Peyer's patch (tissue), 4 donors: ENCODE data around the gene TRAP1. TPM values are rescaled to one million over a fixed set of nuclear protein-coding genes. Genes with fewer than 3 reads are reported as not detected.

Source experiments
- DNase-seq, 3 donors: peaks; one replicate each; pipeline ENCODE4 v3.0.0-alpha.2; 2017 to 2019
- H3K27ac ChIP-seq, 4 donors: fragments of 200-600 bp; sonication (generic); one replicate each; pipeline ENCODE4 v1.5.1; 2016 to 2019
- H3K27me3 ChIP-seq, 2 donors: fragments of 200-600 bp; sonication (generic); one replicate each; pipeline ENCODE4 v1.5.1; 2019
- H3K36me3 ChIP-seq, 3 donors: fragments of 200-600 bp; sonication (generic); one replicate each; pipeline ENCODE4 v1.5.1; 2016 to 2019
- H3K4me1 ChIP-seq, 4 donors: fragments of 200-600 bp; sonication (generic); one replicate each; pipeline ENCODE4 v1.5.1; 2016 to 2019
- H3K4me3 ChIP-seq, 4 donors: fragments of 200-600 bp; sonication (generic); 1 replicate in 3 of 4; 2 replicates in 1 of 4; pipeline ENCODE4 v1.5.1; 2016 to 2019; ENCODE audit warnings: mild to moderate bottlenecking in 1 of 4
- H3K9me3 ChIP-seq, 4 donors: fragments of 200-600 bp; sonication (generic); one replicate each; pipeline ENCODE4 v1.5.1; 2016 to 2019; ENCODE audit warnings: mild to moderate bottlenecking in 1 of 4
- CTCF ChIP-seq, 6 experiments: fragments of 450-650 bp in 4 of 6; fragments of 200-600 bp in 2 of 6; sonication (generic) in 1 of 6; IDR thresholded peaks; one replicate each; pipeline ENCODE4 v1.5.1; 2017 to 2019; ENCODE audit warnings: antibody characterized with exemption in 6 of 6, mild to moderate bottlenecking in 3 of 6, moderate library complexity in 1 of 6
- POLR2A ChIP-seq, 2 donors: fragments of 450-650 bp; IDR thresholded peaks; one replicate each; pipeline ENCODE4 v1.5.1; 2017; ENCODE audit warnings: antibody characterized with exemption in 2 of 2, mild to moderate bottlenecking in 2 of 2, moderate library complexity in 2 of 2
- total RNA-seq, 4 donors: library from RNA; depleted of rRNA; stranded (reverse); fragments of >200 nt; gene quantifications; one replicate each; pipeline ENCODE4 v1.1.0, GENCODE V29; 2016

TRAP1 gene
- total RNA-seq, 4 donors from 2014 or later: 18.9 to 151 (median 52.8) TPM

- H3K9me3 ChIP-seq: no peaks in the 10 kb centered on the region
- TF ChIP-seq CTCF (IDR thresholded peaks at IDR 0.05) (no peak), POLR2A (IDR thresholded peaks at IDR 0.05) (no peak)
- DNase-seq: no peak
- H3K27ac ChIP-seq: no peak overlapping the region
- H3K27me3 ChIP-seq: no peaks in the 10 kb centered on the region
- no peaks in the 10 kb centered on the region for H3K4me1 ChIP-seq
- no peak overlapping the region for H3K4me3 ChIP-seq
- H3K36me3 ChIP-seq: peaks cover 0 to 85% (median 10%) of the 10 kb centered on the region in 3 donors
Measured at GRCh38 chr16:3754081-3754703, 36.9 kb upstream of the TRAP1 start.

- no peaks in the 10 kb centered on the region for H3K9me3 ChIP-seq
- no peak for TF ChIP-seq CTCF (IDR thresholded peaks at IDR 0.05)
- TF ChIP-seq POLR2A (IDR thresholded peaks at IDR 0.05): no peak
- no peaks in the 10 kb centered on the region for H3K27me3 ChIP-seq
- no peak overlapping the region for H3K27ac ChIP-seq
- no peak overlapping the region for H3K4me3 ChIP-seq
- peaks cover 0 to 85% (median 10%) of the 10 kb centered on the region in 3 donors for H3K36me3 ChIP-seq
- no peaks in the 10 kb centered on the region for H3K4me1 ChIP-seq
- DNase-seq: peak in 1 of 3 donors; percentile 34
Measured at GRCh38 chr16:3752984-3753383, 35.7 kb upstream of the TRAP1 start.

- no peak for TF ChIP-seq POLR2A (IDR thresholded peaks at IDR 0.05)
- no peak for TF ChIP-seq CTCF (IDR thresholded peaks at IDR 0.05)
- Histone ChIP-seq H3K4me1 (no peaks in the 10 kb centered on the region), H3K27ac (no peak overlapping the region), H3K36me3 (peaks cover 0 to 84% (median under 1%) of the 10 kb centered on the region in 3 donors), H3K27me3 (no peaks in the 10 kb centered on the region), H3K4me3 (no peak overlapping the region), H3K9me3 (no peaks in the 10 kb centered on the region)
- DNase-seq: peak in 1 of 3 donors; percentile 15
Measured at GRCh38 chr16:3751878-3752277, 34.6 kb upstream of the TRAP1 start.

GRCh38 chr16:3748307-3748706 lies 31.0 kb upstream of the TRAP1 start:
- H3K36me3 ChIP-seq: peaks cover 0 to 91% (median 0%) of the 10 kb centered on the region in 3 donors
- no peaks in the 10 kb centered on the region for H3K9me3 ChIP-seq
- TF ChIP-seq CTCF (IDR thresholded peaks at IDR 0.05) (no peak), POLR2A (IDR thresholded peaks at IDR 0.05) (no peak)
- H3K4me1 ChIP-seq: no peaks in the 10 kb centered on the region
- H3K4me3 ChIP-seq: no peak overlapping the region
- peak in 1 of 3 donors; percentile 36 for DNase-seq
- H3K27ac ChIP-seq: no peak overlapping the region
- no peaks in the 10 kb centered on the region for H3K27me3 ChIP-seq

- Histone ChIP-seq H3K27me3 (no peaks in the 10 kb centered on the region), H3K27ac (no peak overlapping the region), H3K4me3 (no peak overlapping the region), H3K9me3 (no peaks in the 10 kb centered on the region), H3K36me3 (peaks cover 0 to 97% (median 5%) of the 10 kb centered on the region in 3 donors), H3K4me1 (no peaks in the 10 kb centered on the region)
- DNase-seq: peak in 1 of 3 donors; percentile 32
- TF ChIP-seq CTCF (IDR thresholded peaks at IDR 0.05) (no peak), POLR2A (IDR thresholded peaks at IDR 0.05) (no peak)
Measured at GRCh38 chr16:3745751-3746355, 28.5 kb upstream of the TRAP1 start.
